Right lobe of liver (tissue), 6 donors: Measurements from ENCODE around the gene CIDEB. TPM values are rescaled to one million over a fixed set of nuclear protein-coding genes. Genes with fewer than 3 reads are reported as not detected.

Experiments
- ATAC-seq, 4 donors: fragments of 200-7000 bp; cut with Tn5 transposase; one replicate each; pipeline ENCODE4 v1.9.1; 2020; ENCODE audit warnings: mild to moderate bottlenecking in 4 of 4, moderate library complexity in 4 of 4
- DNase-seq, 3 donors: peaks; one replicate each; pipeline ENCODE4 v3.0.0-alpha.2; 2020
- H3K27ac ChIP-seq, 3 donors: fragments of 200-600 bp; one replicate each; pipeline ENCODE4 v1.8.0; 2022
- H3K27me3 ChIP-seq, 2 donors: fragments of 200-600 bp; one replicate each; pipeline ENCODE4 v1.8.0; 2022
- H3K36me3 ChIP-seq, 4 donors: fragments of 200-600 bp; sonication (generic) in 1 of 4; one replicate each; pipeline versions ENCODE4 v1.5.1 to v1.8.0; 2017 to 2022; ENCODE audit warnings: control low read depth in 1 of 4
- H3K4me1 ChIP-seq, 4 donors: fragments of 200-600 bp; sonication (generic) in 1 of 4; one replicate each; pipeline versions ENCODE4 v1.5.1 to v1.8.0; 2017 to 2022; ENCODE audit warnings: control low read depth in 1 of 4
- H3K4me3 ChIP-seq, 3 donors: fragments of 200-600 bp; one replicate each; pipeline ENCODE4 v1.8.0; 2022
- H3K9me3 ChIP-seq, 4 donors: fragments of 200-600 bp; sonication (generic) in 1 of 4; one replicate each; pipeline versions ENCODE4 v1.5.1 to v1.8.0; 2017 to 2022; ENCODE audit warnings: control low read depth in 1 of 4
- CTCF ChIP-seq, 4 donors: fragments of 200-600 bp in 3 of 4; fragments of 450-650 bp in 1 of 4; IDR thresholded peaks; one replicate each; pipeline versions ENCODE4 v1.5.1 to v1.8.0; 2016 to 2022; ENCODE audit warnings: antibody characterized with exemption in 4 of 4, mild to moderate bottlenecking in 2 of 4
- POLR2A ChIP-seq: fragments of 450-650 bp; IDR thresholded peaks from one replicate; pipeline ENCODE4 v1.6.1; 2017; ENCODE audit warnings: antibody characterized with exemption, mild to moderate bottlenecking
- WGBS: methylation state at CpG from one replicate; pipeline ENCODE4 v1.1.6; 2018; ENCODE audit warnings: low coverage, low lambda C conversion rate; ENCODE audit not compliant: insufficient coverage; ENCODE audit errors: missing lambda C conversion rate; 5-methylcytosine and 5-hydroxymethylcytosine counted together
- intact Hi-C, 2 donors: fragments of 100-400 bp; cut with DNase I; formaldehyde crosslinking; loops; one replicate each; pipeline versions ENCODE4 v1.11.2 to v1.14.1; 2022
- total RNA-seq, 6 experiments: library from RNA; depleted of rRNA in 2 of 6; stranded (reverse); fragments of >200 nt in 2 of 6; fragmentation: NEBNext Ultra II Directional in 3 of 6; extraction: Animal tissue kit (Norgen Biotek cat#: 25700) in 3 of 6; gene quantifications; one replicate each; pipeline versions ENCODE4 v1.1.0 to v1.2.4, GENCODE V29; 2016 to 2023
- donor health status: DM: no; HTN: yes; CAD: no.
- donor health status: DM: no; HTN: no; CAD: no.
- donor health status: DM: no; HTN: no; CAD: no.
- donor health status: DM: no; HTN: yes; CAD: no.
- donor health status: DM: no; HTN: yes; CAD: no.

CIDEB gene
- total RNA-seq, 6 experiments from 2014 or later = 118 to 219 (median 196) TPM

DNA sequence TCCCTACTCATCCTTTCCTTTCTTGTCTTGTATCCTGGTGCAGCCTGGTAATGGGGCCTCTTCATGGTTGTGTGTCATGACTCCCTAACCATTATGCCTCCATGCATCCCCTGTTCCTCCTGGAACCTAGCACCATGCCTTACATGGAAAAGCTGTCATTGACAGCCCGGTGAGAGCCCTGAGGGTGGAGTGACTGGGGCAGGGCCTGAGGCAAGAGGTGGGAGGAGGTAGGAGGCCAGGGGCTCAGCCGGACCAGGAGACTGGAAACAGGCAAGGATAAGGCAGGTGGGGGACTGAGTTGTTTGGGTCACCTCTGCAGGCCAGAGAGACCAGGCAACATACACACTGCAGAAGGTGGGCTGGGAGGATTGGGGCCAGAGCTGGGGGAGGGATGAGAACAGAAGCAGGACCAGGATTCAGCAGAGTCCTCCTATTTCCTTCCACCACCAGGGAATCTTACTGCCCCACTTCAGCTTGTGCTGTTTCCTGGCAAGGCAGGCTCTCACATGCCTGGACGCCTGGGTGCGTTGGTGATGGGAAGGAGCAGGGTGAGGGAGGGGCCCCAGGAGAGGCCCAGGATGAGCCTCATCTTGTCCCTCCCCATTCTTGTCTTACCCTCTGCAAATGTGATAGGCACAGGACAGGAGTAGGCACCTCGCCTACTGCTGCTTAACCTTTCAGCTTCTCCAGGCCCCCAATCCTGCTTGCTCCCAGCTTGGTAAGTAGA is 1.9 kb upstream of the CIDEB start, which contains the start of gene LTB4R2:
LTB4R2 (plus strand) TSS at position 603 of the 727 bp plus-strand sequence. CDS start 525 bp downstream, outside the sequence.
- Histone ChIP-seq H3K27ac (peak within 1 kb of the TSS; percentile 80 to 98 (median 93)), H3K9me3 (no peaks in the 10 kb centered on the region), H3K36me3 (peaks cover 0 to 22% (median 13%) of the 10 kb centered on the region in 4 donors), H3K4me3 (peak within 1 kb of the TSS; percentile 43 to 64 (median 48)), H3K4me1 (peaks cover 0 to 70% (median 31%) of the 10 kb centered on the region in 4 donors), H3K27me3 (no peaks in the 10 kb centered on the region)
- 78% methylated on average over 2 of the region's 5 CpGs for WGBS
- TF ChIP-seq CTCF (IDR thresholded peaks at IDR 0.05) = no peak
- no peak for TF ChIP-seq POLR2A
- intact Hi-C loops = no loop called here
- DNase-seq (peak in 1 of 3 donors; percentile 53), ATAC-seq (no peak)

GRCh38 chr14:24308342-24309124 is 756 bp upstream of the CIDEB start:
- ATAC-seq (no peak), DNase-seq (peak in 2 of 3 donors; percentile 58 to 73)
- Histone ChIP-seq H3K9me3 (no peaks in the 10 kb centered on the region), H3K27ac (peak overlapping the region; percentile 78 to 98 (median 93)), H3K4me3 (peak overlapping the region in 2 of 3 donors; percentile 20 to 65), H3K27me3 (no peaks in the 10 kb centered on the region), H3K36me3 (peaks cover 4 to 34% (median 17%) of the 10 kb centered on the region in 4 donors), H3K4me1 (peaks cover 0 to 82% (median 36%) of the 10 kb centered on the region in 4 donors)
- WGBS = 45% methylated on average over 5 of the region's 7 CpGs
- TF ChIP-seq CTCF (IDR thresholded peaks at IDR 0.05) = no peak
- TF ChIP-seq POLR2A = no peak
- intact Hi-C loops = no loop called here

DNA sequence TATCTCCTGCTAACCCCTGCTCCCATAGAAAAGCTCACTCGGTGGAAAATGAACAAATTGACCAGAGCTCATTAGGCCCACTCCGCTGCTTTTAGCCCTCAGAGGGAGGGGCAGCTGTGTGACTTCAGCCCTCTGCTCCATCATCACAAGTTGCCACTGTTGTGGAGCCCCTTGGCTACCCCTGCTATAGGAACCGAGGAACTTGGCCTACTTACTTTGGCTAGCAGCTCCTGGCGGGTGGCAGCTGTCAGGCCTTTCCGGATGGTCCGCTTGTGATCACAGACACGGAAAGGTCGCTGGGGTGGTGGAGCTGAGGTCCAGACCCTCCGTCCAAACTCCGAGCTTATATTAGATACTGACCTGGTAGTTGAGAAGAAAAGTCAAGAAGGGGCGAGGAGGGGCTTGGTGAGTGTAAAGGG is 612 bp downstream of the CIDEB start:
- H3K9me3 ChIP-seq = no peaks in the 10 kb centered on the region
- ATAC-seq (no peak), DNase-seq (peak in 1 of 3 donors; percentile 53)
- peaks cover 4 to 44% (median 18%) of the 10 kb centered on the region in 4 donors for H3K36me3 ChIP-seq
- 34% methylated on average over 10 of the region's 11 CpGs for WGBS
- H3K4me1 ChIP-seq = peaks cover 0 to 86% (median 39%) of the 10 kb centered on the region in 4 donors
- peak overlapping the region; percentile 41 to 68 (median 65) for H3K4me3 ChIP-seq
- H3K27me3 ChIP-seq = no peaks in the 10 kb centered on the region
- intact Hi-C loops = no loop called here
- TF ChIP-seq CTCF (IDR thresholded peaks at IDR 0.05) = no peak
- TF ChIP-seq POLR2A = no peak
- H3K27ac ChIP-seq = peak overlapping the region; percentile 78 to 98 (median 93)

DNA sequence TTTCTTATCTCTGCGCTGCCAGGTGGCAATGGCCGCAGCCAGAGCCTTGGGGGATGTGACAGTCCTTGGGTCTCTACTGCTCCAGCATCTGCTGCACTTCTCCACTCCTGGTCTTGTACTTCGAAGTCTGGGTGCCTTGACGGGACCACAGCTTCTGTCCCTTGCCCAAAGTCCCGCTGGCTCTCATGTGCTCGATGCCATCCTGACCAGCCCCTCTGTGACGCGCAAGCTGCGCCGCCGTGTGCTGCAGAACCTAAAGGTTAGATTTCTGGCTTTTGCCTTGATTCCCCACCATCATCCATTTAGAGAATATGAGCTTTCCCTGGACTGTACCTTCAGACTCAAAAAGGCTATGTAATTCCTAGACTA is 3.8 kb downstream of the CIDEB start:
- no peaks in the 10 kb centered on the region for H3K9me3 ChIP-seq
- H3K36me3 ChIP-seq = peaks cover 4 to 50% (median 19%) of the 10 kb centered on the region in 4 donors
- H3K27me3 ChIP-seq = no peaks in the 10 kb centered on the region
- no peak for DNase-seq
- H3K27ac ChIP-seq = peak overlapping the region in 2 of 3 donors; percentile 65 to 77
- H3K4me3 ChIP-seq = peak overlapping the region in 1 of 3 donors; percentile 2
- 85% methylated on average over 6 of the region's 11 CpGs for WGBS
- TF ChIP-seq POLR2A (no peak), CTCF (IDR thresholded peaks at IDR 0.05) (no peak)
- H3K4me1 ChIP-seq = peaks cover 0 to 66% (median 20%) of the 10 kb centered on the region in 4 donors
- no peak for ATAC-seq
- intact Hi-C loops = no loop called here
